ENCODE data around the gene UBQLN4. TPM values are rescaled to one million over a fixed set of nuclear protein-coding genes. Genes with fewer than 3 reads are reported as not detected.
A peak's percentile ranks its signal among the peaks of the same experiment; 100 is the strongest.

The UBQLN4 gene
- total RNA-seq, 1 donor from 2014 or later = 29.9 TPM

GRCh38 chr1:155989242-155990004, 64.2 kb downstream of the UBQLN4 start:
- Histone ChIP-seq H3K9me3 (replicated peaks) (no peaks in the 10 kb centered on the region), H3K27ac (replicated peaks) (peak overlapping the region; percentile 57), H3K27me3 (ENCODE audit: low read depth) (no peaks in the 10 kb centered on the region), H3K36me3 (no peaks in the 10 kb centered on the region), H3K4me3 (peak overlapping the region; percentile 55), H3K4me1 (peaks cover 17% of the 10 kb centered on the region)
- DNase-seq = peak; percentile 70
- intact Hi-C loops (cut with micrococcal nuclease) = loop anchor here (2.0 kb wide), 1 partner anchor 49 kb away; the partner anchor contains the start of gene RXFP4
- peak; percentile 100 for TF ChIP-seq CTCF (IDR thresholded peaks at IDR 0.05; ENCODE audit: borderline replicate concordance)

Other genes with a start within 250 kb of the UBQLN4 start
- 24.1 TPM for gene GON4L, start 196.6 kb downstream of the UBQLN4 start, total RNA-seq
- gene SYT11, start 194.2 kb downstream of the UBQLN4 start, total RNA-seq = 11.1 TPM
- 19.0 TPM for gene RIT1, start 142.4 kb downstream of the UBQLN4 start, total RNA-seq
- gene KHDC4, start 119.4 kb downstream of the UBQLN4 start, total RNA-seq = 21.2 TPM
- not detected for gene RXFP4, start 112.2 kb downstream of the UBQLN4 start, total RNA-seq
- gene ARHGEF2, start 75.3 kb downstream of the UBQLN4 start, total RNA-seq = 69.3 TPM
- 77.6 TPM for gene SSR2, start 32.8 kb downstream of the UBQLN4 start, total RNA-seq
- 55.0 TPM for gene LAMTOR2, start 984 bp upstream of the UBQLN4 start, total RNA-seq
- gene RAB25, start 7.4 kb upstream of the UBQLN4 start, total RNA-seq = not detected
- gene MEX3A, start 28.7 kb upstream of the UBQLN4 start, total RNA-seq = 0.16 TPM
- 236 TPM for gene LMNA, start 60.9 kb upstream of the UBQLN4 start, total RNA-seq
- 1.0 TPM for gene SEMA4A, start 99.8 kb upstream of the UBQLN4 start, total RNA-seq
- gene SLC25A44, start 140.3 kb upstream of the UBQLN4 start, total RNA-seq = 14.4 TPM
- 55.8 TPM for gene PMF1, start 159.2 kb upstream of the UBQLN4 start, total RNA-seq
- gene BGLAP, start 188.4 kb upstream of the UBQLN4 start, total RNA-seq = 0.30 TPM
- gene PAQR6, start 194.3 kb upstream of the UBQLN4 start, total RNA-seq = 0.47 TPM
- gene SMG5, start 229.0 kb upstream of the UBQLN4 start, total RNA-seq = 91.1 TPM
- gene TMEM79, start 230.5 kb upstream of the UBQLN4 start, total RNA-seq = 1.5 TPM
- 14.2 TPM for gene GLMP, start 241.9 kb upstream of the UBQLN4 start, total RNA-seq
- gene VHLL, start 245.5 kb upstream of the UBQLN4 start, total RNA-seq = not detected